Cardiac muscle cell (in vitro differentiated cells and primary cell): ENCODE measurements around the gene METTL15. TPM values are rescaled to one million over a fixed set of nuclear protein-coding genes. Genes with fewer than 3 reads are reported as not detected.

Experiments used
- DNase-seq, 2 donors: peaks; one replicate each; pipeline versions ENCODE4 v3.0.0 to v3.0.0-alpha.2; 2010 to 2017; ENCODE audit warnings: low read depth in 1 of 2, low spot score in 1 of 2
- H3K27ac ChIP-seq: fragments of 200-600 bp; sonication (generic); 2 replicates; pipeline ENCODE4 v1.5.1; 2016
- H3K27me3 ChIP-seq: fragments of 200-600 bp; sonication (generic); 2 replicates; pipeline ENCODE4 v1.6.0; 2016; ENCODE audit warnings: control low read depth
- H3K36me3 ChIP-seq: fragments of 200-600 bp; sonication (generic); 2 replicates; pipeline ENCODE4 v1.5.1; 2016; ENCODE audit warnings: control low read depth
- H3K4me1 ChIP-seq: fragments of 200-600 bp; sonication (generic); 2 replicates; pipeline ENCODE4 v1.8.1; 2017; ENCODE audit warnings: low read depth, mild to moderate bottlenecking, mixed run types
- H3K4me3 ChIP-seq: fragments of 200-600 bp; sonication (generic); 2 replicates; pipeline ENCODE4 v1.5.1; 2016; ENCODE audit warnings: mild to moderate bottlenecking
- H3K9me3 ChIP-seq: fragments of 200-600 bp; sonication (generic); 2 replicates; pipeline ENCODE4 v1.5.1; 2017; ENCODE audit warnings: low read depth, mild to moderate bottlenecking, control low read depth
- CTCF ChIP-seq: IDR thresholded peaks from 2 replicates; pipeline ENCODE4 v1.5.1; 2012; ENCODE audit warnings: low read depth, mild to moderate bottlenecking, low read length
- polyA plus RNA-seq: library from polyadenylated mRNA; unstranded; fragments of >200 nt; fragmentation: Nextera tagmentation; extraction: Ambion mirVana; gene quantifications from 2 replicates; pipeline ENCODE4 v1.2.1, GENCODE V29; 2016
- total RNA-seq: library from RNA; depleted of rRNA; stranded (reverse); fragments of >200 nt; gene quantifications from 2 replicates; pipeline ENCODE4 v1.2.3, GENCODE V29; 2016

Gene METTL15
- total and polyA plus RNA-seq, 2 experiments from 2014 or later, result 13.2 to 15.3 TPM

GRCh38 chr11:28106353-28107043 lies 1.7 kb upstream of the METTL15 start:
- Histone ChIP-seq H3K27me3 (no peaks in the 10 kb centered on the region), H3K27ac (peak overlapping the region; percentile 89), H3K4me1 (peaks cover 28% of the 10 kb centered on the region), H3K9me3 (no peaks in the 10 kb centered on the region), H3K36me3 (no peaks in the 10 kb centered on the region), H3K4me3 (peak overlapping the region; percentile 57)
- TF ChIP-seq CTCF, result no peak
- no peak for DNase-seq

- TF ChIP-seq CTCF, result no peak
- Histone ChIP-seq H3K9me3 (no peaks in the 10 kb centered on the region), H3K36me3 (no peaks in the 10 kb centered on the region), H3K4me1 (peaks cover 21% of the 10 kb centered on the region), H3K27ac (peak overlapping the region; percentile 89), H3K27me3 (no peaks in the 10 kb centered on the region), H3K4me3 (peak overlapping the region; percentile 57)
- peak; percentile 38 to 46 for DNase-seq
Measured at GRCh38 chr11:28107191-28107749, 918 bp upstream of the METTL15 start.

- Histone ChIP-seq H3K9me3 (no peaks in the 10 kb centered on the region), H3K36me3 (no peaks in the 10 kb centered on the region), H3K4me1 (peaks cover 20% of the 10 kb centered on the region), H3K27me3 (no peaks in the 10 kb centered on the region), H3K4me3 (peak overlapping the region; percentile 39), H3K27ac (peak overlapping the region; percentile 91)
- TF ChIP-seq CTCF, result no peak
- DNase-seq, result no peak
Measured at GRCh38 chr11:28108958-28109357, 770 bp downstream of the METTL15 start.

- peak; percentile 76 to 89 for DNase-seq
- no peaks in the 10 kb centered on the region for H3K36me3 ChIP-seq
- peak overlapping the region; percentile 86 for H3K27ac ChIP-seq
- H3K27me3 ChIP-seq, result no peaks in the 10 kb centered on the region
- H3K4me3 ChIP-seq, result peak overlapping the region; percentile 87
- TF ChIP-seq CTCF, result no peak
- no peaks in the 10 kb centered on the region for H3K9me3 ChIP-seq
- H3K4me1 ChIP-seq, result peaks cover 17% of the 10 kb centered on the region
Measured at GRCh38 chr11:28110108-28110820, 2.1 kb downstream of the METTL15 start.

GRCh38 chr11:28110821-28111200 lies 2.6 kb downstream of the METTL15 start:
- Histone ChIP-seq H3K9me3 (no peaks in the 10 kb centered on the region), H3K27me3 (no peaks in the 10 kb centered on the region), H3K4me1 (peaks cover 17% of the 10 kb centered on the region), H3K4me3 (peak overlapping the region; percentile 87), H3K36me3 (no peaks in the 10 kb centered on the region), H3K27ac (peak overlapping the region; percentile 86)
- peak in 1 of 2 donors; percentile 35 for DNase-seq
- no peak for TF ChIP-seq CTCF
